GM18517 (cell line): ENCODE data around the gene SST.

Experiments used
- ATAC-seq: cut with Tn5 transposase; IDR thresholded peaks from one replicate; pipeline ENCODE4 v1.9.1; 2021; ENCODE audit warnings: mild to moderate bottlenecking, moderate library complexity; ENCODE audit not compliant: unreplicated experiment

SST gene

DNA sequence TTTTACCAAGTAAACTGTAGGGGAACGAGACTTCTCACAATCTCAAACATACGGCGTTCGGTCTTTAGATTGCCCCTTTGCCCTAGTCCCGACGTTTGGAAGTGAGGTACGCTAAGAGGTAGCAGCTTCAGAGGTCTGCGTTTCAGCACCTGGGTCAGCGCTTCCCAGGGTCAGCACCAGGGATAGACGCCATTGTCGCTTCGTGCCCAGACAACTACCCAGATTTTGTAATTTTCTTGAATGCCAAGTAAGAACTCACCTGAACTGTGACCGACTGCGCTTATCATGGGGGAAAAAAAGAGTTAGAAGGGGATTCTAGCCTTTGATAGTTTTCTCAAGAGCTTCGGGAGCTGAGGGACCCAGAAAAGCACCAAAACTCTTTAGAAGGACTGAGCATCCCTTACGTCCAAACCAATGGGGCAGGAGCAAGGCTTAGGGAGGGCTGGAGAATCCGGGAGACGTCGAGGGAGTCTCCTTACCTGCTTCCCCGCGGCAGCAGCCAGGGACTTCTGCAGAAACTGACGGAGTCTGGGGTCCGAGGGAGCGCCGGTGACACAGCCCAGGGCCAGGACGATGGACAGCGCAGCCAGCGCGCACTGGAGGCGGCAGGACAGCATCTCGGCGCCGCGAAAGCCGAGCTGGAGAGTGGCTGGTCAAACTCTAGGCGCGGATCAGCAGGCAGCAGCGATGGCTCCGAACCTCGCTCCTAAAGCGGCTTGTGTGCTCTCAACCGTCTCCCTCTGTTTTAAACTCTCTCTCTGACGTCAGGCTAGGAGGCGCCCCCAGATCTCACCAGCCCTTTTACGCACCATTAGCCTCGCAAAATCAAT, at the start of gene SST:
SST (minus strand) TSS at position 720 of the 830 bp plus-strand sequence; CDS start at position 617, 103 bp downstream.
- ATAC-seq: no peak

- no peak for ATAC-seq
These were observed 49.6 kb upstream of the SST start for GRCh38 chr3:187719628-187720336.

DNA sequence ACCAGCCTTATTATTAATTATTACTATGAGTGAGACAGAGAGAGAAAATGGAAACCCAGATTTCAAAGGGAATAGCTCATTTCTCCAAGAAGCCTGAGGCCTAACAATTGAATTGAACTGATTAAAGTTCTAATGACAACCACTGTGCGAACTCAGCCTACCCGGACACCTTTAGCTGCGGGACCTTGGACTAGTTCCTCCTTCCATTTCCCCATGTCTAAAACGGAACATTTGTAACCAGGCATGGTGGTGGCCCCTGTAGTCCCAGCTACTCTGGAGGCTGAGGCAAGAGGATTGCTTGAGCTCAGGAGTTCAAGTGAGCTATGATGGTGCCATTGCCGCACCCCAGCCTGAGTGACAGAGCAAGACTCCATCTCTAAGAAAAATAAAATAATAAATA, 48.6 kb upstream of the SST start:
- no peak for ATAC-seq

DNA sequence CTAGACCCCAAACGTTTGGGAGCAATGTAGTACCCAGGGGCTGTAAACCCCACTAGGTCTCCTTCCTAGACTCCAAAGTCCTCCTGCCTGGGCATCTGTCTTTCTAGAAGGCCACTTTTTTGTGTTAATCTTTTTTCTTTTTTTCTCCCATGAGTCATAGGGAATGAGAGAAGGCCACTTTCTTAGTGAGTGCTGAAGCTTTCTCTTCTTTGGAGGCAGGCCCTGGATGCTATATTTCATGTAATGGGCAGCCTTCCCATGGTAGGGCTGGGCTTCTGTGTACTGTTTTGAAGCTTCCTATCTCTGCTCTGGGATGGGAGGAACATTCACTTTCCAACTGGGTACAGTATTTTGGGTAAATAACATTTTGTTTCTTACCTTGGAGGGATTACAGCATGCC, 47.4 kb upstream of the SST start:
- ATAC-seq: no peak

GRCh38 chr3:187714404-187714979, 44.3 kb upstream of the SST start:
- ATAC-seq: peak; percentile 87

- ATAC-seq: no peak
These were observed 43.3 kb upstream of the SST start for GRCh38 chr3:187713504-187713903.

- ATAC-seq: no peak
These were observed 39.0 kb upstream of the SST start for GRCh38 chr3:187709155-187709554.

GRCh38 chr3:187708696-187709095, 38.5 kb upstream of the SST start:
- no peak for ATAC-seq

DNA sequence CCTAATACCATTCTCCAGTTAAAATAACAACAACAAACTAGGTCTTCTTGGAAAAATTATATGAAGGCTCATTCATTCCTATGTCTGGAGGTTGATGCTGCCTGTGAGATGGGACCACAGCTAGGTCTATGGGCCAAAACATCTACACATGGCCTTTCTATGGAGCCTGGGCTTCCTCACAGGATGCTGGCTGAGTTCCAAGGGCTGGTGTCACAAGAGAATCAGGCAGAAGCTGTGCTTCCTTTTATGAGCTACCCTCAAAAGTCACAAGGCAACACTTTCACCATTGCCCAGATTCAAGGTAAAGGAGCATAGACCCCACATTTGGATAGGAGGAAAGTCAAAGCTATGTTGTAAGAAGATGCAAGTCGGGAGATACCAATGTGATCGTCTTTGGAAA, 36.8 kb upstream of the SST start:
- no peak for ATAC-seq

DNA sequence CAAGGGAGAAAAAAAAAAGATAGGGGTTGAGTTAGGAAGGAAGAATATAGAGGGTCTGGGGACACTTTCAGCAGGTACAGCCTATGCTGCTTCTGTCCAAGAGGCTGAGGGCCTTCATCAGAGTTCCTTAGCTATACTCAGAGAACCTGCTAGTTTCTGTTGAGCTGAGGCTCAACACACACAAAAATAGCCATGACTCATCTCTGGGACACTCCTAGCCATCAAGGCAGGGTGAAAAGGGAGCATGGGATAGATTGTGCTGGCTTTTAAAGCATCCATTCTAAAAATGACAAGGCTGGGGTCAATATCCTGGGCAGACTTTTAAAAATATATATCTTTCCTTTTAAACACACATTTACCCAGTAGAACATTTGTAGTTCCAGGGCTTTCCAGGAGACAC, 35.0 kb upstream of the SST start:
- ATAC-seq: no peak

GRCh38 chr3:187702507-187703033, 32.4 kb upstream of the SST start, which contains the start of gene RTP2:
Gene RTP2, minus strand, starts transcription at chr3:187702557. Its CDS starts 429 bp downstream, at chr3:187702128.
- ATAC-seq: no peak

DNA sequence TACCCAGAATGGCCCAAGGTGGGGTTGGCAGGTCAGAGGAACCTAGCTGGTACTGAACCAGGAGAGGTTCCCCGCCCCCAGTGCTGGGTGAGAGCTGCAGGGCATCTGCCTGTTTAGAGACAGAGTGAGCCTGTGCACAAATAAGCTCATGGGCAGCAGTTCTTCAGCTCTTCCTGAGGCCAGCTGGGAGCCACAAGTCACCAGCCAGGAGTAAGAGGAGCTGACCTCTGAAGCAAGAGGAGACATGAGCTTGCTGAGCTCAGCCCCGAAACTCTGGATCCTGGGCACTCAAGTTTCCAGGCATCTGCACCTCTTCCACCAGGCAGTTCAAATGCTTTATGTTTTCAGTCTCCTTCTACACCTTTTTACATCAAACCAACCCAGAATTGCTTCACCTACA, 30.1 kb upstream of the SST start:
- no peak for ATAC-seq

- ATAC-seq: no peak
These were observed 28.6 kb upstream of the SST start for GRCh38 chr3:187698499-187699399.

- no peak for ATAC-seq
These were observed 25.8 kb upstream of the SST start for GRCh38 chr3:187696021-187696420.

DNA sequence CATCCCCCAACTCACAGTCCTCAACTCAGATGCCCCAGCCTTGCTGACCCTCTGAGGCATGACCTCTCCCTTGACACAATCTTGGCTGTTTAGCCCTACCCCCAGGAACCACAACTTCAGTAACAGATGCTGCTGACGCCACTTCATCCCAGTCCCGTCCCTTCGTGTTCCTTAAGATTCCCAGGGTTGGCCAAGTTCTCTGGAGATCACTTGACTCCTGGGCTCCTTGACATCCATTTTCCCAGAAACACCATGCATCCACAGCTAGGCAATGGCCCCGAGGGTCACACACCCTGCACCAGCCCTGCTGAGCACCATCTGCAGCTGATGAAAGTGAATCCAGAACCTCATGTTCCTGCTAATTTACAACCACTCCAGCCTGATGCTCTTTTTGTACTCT, 25.3 kb upstream of the SST start:
- ATAC-seq: no peak

DNA sequence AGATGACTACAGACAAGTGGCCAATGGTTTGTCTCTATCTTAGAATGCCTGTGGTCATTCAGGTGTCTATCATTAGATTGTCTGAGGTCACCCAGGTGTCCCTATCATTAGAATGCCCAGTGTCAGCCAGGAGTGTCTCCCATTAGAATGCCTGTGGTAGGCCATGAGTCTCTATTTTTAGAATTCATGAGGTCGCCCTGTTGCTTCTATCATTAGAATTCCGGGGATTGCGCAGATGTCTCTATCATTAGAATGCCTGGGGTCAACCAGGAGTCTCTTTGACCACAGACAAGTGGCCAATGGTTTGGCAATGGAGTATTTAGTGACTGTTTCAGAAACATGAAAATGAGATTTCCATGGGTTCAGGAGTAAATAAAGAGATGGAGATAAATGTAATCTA, 24.6 kb upstream of the SST start:
- ATAC-seq: no peak

- no peak for ATAC-seq
These were observed 23.2 kb upstream of the SST start for GRCh38 chr3:187693431-187693830.

- no peak for ATAC-seq
These were observed 19.8 kb upstream of the SST start for GRCh38 chr3:187689984-187690383.

DNA sequence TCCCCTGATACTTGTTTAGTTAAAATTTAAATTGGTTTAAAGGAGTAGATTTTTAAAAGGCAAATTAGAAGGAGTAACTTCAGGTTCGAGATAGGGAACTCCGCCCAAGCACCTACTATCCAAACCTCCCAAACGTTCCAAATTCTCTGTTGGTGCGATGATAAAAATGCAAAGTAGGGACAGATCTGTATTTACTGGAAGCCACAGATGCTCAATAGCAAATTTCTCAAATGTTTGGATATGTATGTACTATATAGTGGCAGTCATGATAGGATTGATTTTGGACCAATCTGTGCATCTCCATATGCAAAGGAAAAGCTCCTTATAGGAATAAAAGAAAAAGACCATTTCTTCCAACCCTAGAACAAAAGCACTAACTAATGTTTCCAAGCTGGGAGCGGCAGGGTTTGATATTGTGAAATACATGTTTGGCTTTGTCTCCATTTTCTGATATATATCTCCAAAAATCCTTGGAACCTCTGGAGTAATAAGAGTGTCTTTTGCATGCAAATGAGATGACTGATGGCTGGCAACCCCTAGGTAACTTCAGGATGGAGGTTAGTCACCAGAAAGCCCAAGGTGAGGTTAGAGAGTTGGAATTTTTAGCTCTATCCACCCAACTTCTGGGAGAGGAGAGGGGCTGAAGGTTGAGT, 16.6 kb upstream of the SST start:
- ATAC-seq: no peak

DNA sequence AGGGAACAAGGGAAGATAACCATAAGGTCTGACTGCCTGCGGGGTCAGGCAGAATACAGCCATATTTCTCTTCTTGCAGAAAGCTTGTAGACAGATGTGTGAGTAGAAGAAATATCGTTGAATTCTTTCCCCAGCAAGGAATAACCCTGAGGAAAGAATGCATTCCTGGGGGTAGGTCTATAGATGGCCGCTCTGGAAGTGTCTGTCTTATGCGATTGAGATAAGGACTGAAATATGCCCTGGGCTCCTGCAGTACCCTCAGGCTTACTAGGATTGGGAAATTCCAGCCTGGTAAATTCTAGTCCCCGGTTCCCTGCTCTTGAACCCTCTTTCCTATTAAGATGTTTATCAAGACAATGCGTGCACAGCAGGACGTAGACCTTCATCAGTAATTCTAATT, 15.8 kb upstream of the SST start:
- ATAC-seq: no peak
